Measurements from ENCODE around the gene MAP7D3.

MAP7D3 gene

GRCh38 chrX:136198678-136199243 lies 52.4 kb downstream of the MAP7D3 start:
- H3K4me3 ChIP-seq (ENCODE audit: low read length in 2 of 2) = no peak overlapping the region

GRCh38 chrX:136198010-136198409 lies 53.2 kb downstream of the MAP7D3 start:
- H3K4me1 ChIP-seq (ENCODE audit: control insufficient read depth in 2 of 2, insufficient read depth in 2 of 2, low read length in 2 of 2) = peaks cover 6 to 7% of the 10 kb centered on the region in 2 donors

More at GRCh38 chrX:136198678-136199243, 52.4 kb downstream of the MAP7D3 start:
- H3K4me1 ChIP-seq (ENCODE audit: control insufficient read depth in 2 of 2, insufficient read depth in 2 of 2, low read length in 2 of 2) = peaks cover 6 to 10% of the 10 kb centered on the region in 2 donors
- no peaks in the 10 kb centered on the region for H3K27me3 ChIP-seq (ENCODE audit: control insufficient read depth in 2 of 2, insufficient read depth in 2 of 2, low read length in 2 of 2)
- H3K36me3 ChIP-seq (ENCODE audit: control insufficient read depth in 2 of 2, insufficient read depth in 2 of 2, low read length in 2 of 2) = no peaks in the 10 kb centered on the region
- peak overlapping the region; percentile 11 to 20 for H3K27ac ChIP-seq (ENCODE audit: low read depth in 2 of 2, low read length in 2 of 2)
- no peak overlapping the region for H3K9ac ChIP-seq (ENCODE audit: low read depth in 1 of 2, low read length in 2 of 2)
- no peaks in the 10 kb centered on the region for H3K9me3 ChIP-seq (ENCODE audit: control insufficient read depth in 2 of 2, low read length in 2 of 2)

GRCh38 chrX:136196691-136197155 lies 54.5 kb downstream of the MAP7D3 start:
- H3K36me3 ChIP-seq (ENCODE audit: control insufficient read depth in 2 of 2, insufficient read depth in 2 of 2, low read length in 2 of 2) = no peaks in the 10 kb centered on the region
- H3K9ac ChIP-seq (ENCODE audit: low read depth in 1 of 2, low read length in 2 of 2) = no peak overlapping the region
- H3K4me1 ChIP-seq (ENCODE audit: control insufficient read depth in 2 of 2, insufficient read depth in 2 of 2, low read length in 2 of 2) = peaks cover 6 to 7% of the 10 kb centered on the region in 2 donors
- H3K9me3 ChIP-seq (ENCODE audit: control insufficient read depth in 2 of 2, low read length in 2 of 2) = no peaks in the 10 kb centered on the region
- H3K27ac ChIP-seq (ENCODE audit: low read depth in 2 of 2, low read length in 2 of 2) = no peak overlapping the region
- H3K4me3 ChIP-seq (ENCODE audit: low read length in 2 of 2) = no peak overlapping the region
- no peaks in the 10 kb centered on the region for H3K27me3 ChIP-seq (ENCODE audit: control insufficient read depth in 2 of 2, insufficient read depth in 2 of 2, low read length in 2 of 2)

More at GRCh38 chrX:136198010-136198409, 53.2 kb downstream of the MAP7D3 start:
- Histone ChIP-seq H3K9ac (ENCODE audit: low read depth in 1 of 2, low read length in 2 of 2) (no peak overlapping the region), H3K4me3 (ENCODE audit: low read length in 2 of 2) (no peak overlapping the region), H3K27me3 (ENCODE audit: control insufficient read depth in 2 of 2, insufficient read depth in 2 of 2, low read length in 2 of 2) (no peaks in the 10 kb centered on the region), H3K9me3 (ENCODE audit: control insufficient read depth in 2 of 2, low read length in 2 of 2) (no peaks in the 10 kb centered on the region), H3K27ac (ENCODE audit: low read depth in 2 of 2, low read length in 2 of 2) (peak overlapping the region in 1 of 2 donors; percentile 20), H3K36me3 (ENCODE audit: control insufficient read depth in 2 of 2, insufficient read depth in 2 of 2, low read length in 2 of 2) (no peaks in the 10 kb centered on the region)

- Histone ChIP-seq H3K9ac (ENCODE audit: low read depth in 1 of 2, low read length in 2 of 2) (no peak overlapping the region), H3K27ac (ENCODE audit: low read depth in 2 of 2, low read length in 2 of 2) (peak overlapping the region; percentile 32 to 53)
Observed at GRCh38 chrX:136195247-136195646, 56.0 kb downstream of the MAP7D3 start.

GRCh38 chrX:136194536-136194935 lies 56.7 kb downstream of the MAP7D3 start:
- Histone ChIP-seq H3K36me3 (ENCODE audit: control insufficient read depth in 2 of 2, insufficient read depth in 2 of 2, low read length in 2 of 2) (no peaks in the 10 kb centered on the region), H3K27ac (ENCODE audit: low read depth in 2 of 2, low read length in 2 of 2) (no peak overlapping the region), H3K4me3 (ENCODE audit: low read length in 2 of 2) (no peak overlapping the region), H3K9me3 (ENCODE audit: control insufficient read depth in 2 of 2, low read length in 2 of 2) (no peaks in the 10 kb centered on the region), H3K27me3 (ENCODE audit: control insufficient read depth in 2 of 2, insufficient read depth in 2 of 2, low read length in 2 of 2) (no peaks in the 10 kb centered on the region), H3K4me1 (ENCODE audit: control insufficient read depth in 2 of 2, insufficient read depth in 2 of 2, low read length in 2 of 2) (peaks cover 6 to 7% of the 10 kb centered on the region in 2 donors), H3K9ac (ENCODE audit: low read depth in 1 of 2, low read length in 2 of 2) (no peak overlapping the region)

More at GRCh38 chrX:136195247-136195646, 56.0 kb downstream of the MAP7D3 start:
- H3K36me3 ChIP-seq (ENCODE audit: control insufficient read depth in 2 of 2, insufficient read depth in 2 of 2, low read length in 2 of 2) = no peaks in the 10 kb centered on the region
- no peak overlapping the region for H3K4me3 ChIP-seq (ENCODE audit: low read length in 2 of 2)
- H3K9me3 ChIP-seq (ENCODE audit: control insufficient read depth in 2 of 2, low read length in 2 of 2) = no peaks in the 10 kb centered on the region
- peaks cover 6 to 7% of the 10 kb centered on the region in 2 donors for H3K4me1 ChIP-seq (ENCODE audit: control insufficient read depth in 2 of 2, insufficient read depth in 2 of 2, low read length in 2 of 2)
- H3K27me3 ChIP-seq (ENCODE audit: control insufficient read depth in 2 of 2, insufficient read depth in 2 of 2, low read length in 2 of 2) = no peaks in the 10 kb centered on the region

- H3K4me1 ChIP-seq (ENCODE audit: control insufficient read depth in 2 of 2, insufficient read depth in 2 of 2, low read length in 2 of 2) = peaks cover 6 to 7% of the 10 kb centered on the region in 2 donors
- no peak overlapping the region for H3K27ac ChIP-seq (ENCODE audit: low read depth in 2 of 2, low read length in 2 of 2)
- no peaks in the 10 kb centered on the region for H3K36me3 ChIP-seq (ENCODE audit: control insufficient read depth in 2 of 2, insufficient read depth in 2 of 2, low read length in 2 of 2)
- no peaks in the 10 kb centered on the region for H3K27me3 ChIP-seq (ENCODE audit: control insufficient read depth in 2 of 2, insufficient read depth in 2 of 2, low read length in 2 of 2)
- H3K4me3 ChIP-seq (ENCODE audit: low read length in 2 of 2) = no peak overlapping the region
- H3K9ac ChIP-seq (ENCODE audit: low read depth in 1 of 2, low read length in 2 of 2) = no peak overlapping the region
- H3K9me3 ChIP-seq (ENCODE audit: control insufficient read depth in 2 of 2, low read length in 2 of 2) = no peaks in the 10 kb centered on the region
Observed at GRCh38 chrX:136193771-136194170, 57.4 kb downstream of the MAP7D3 start.

GRCh38 chrX:136192839-136193414 lies 58.3 kb downstream of the MAP7D3 start:
- H3K36me3 ChIP-seq (ENCODE audit: control insufficient read depth in 2 of 2, insufficient read depth in 2 of 2, low read length in 2 of 2) = no peaks in the 10 kb centered on the region
- H3K9ac ChIP-seq (ENCODE audit: low read depth in 1 of 2, low read length in 2 of 2) = no peak overlapping the region
- peaks cover 6 to 7% of the 10 kb centered on the region in 2 donors for H3K4me1 ChIP-seq (ENCODE audit: control insufficient read depth in 2 of 2, insufficient read depth in 2 of 2, low read length in 2 of 2)
- no peaks in the 10 kb centered on the region for H3K27me3 ChIP-seq (ENCODE audit: control insufficient read depth in 2 of 2, insufficient read depth in 2 of 2, low read length in 2 of 2)
- no peak overlapping the region for H3K4me3 ChIP-seq (ENCODE audit: low read length in 2 of 2)
- H3K9me3 ChIP-seq (ENCODE audit: control insufficient read depth in 2 of 2, low read length in 2 of 2) = no peaks in the 10 kb centered on the region
- peak overlapping the region in 1 of 2 donors; percentile 25 for H3K27ac ChIP-seq (ENCODE audit: low read depth in 2 of 2, low read length in 2 of 2)

- no peaks in the 10 kb centered on the region for H3K36me3 ChIP-seq (ENCODE audit: control insufficient read depth in 2 of 2, insufficient read depth in 2 of 2, low read length in 2 of 2)
- H3K9ac ChIP-seq (ENCODE audit: low read depth in 1 of 2, low read length in 2 of 2) = no peak overlapping the region
- peak overlapping the region in 1 of 2 donors; percentile 25 for H3K27ac ChIP-seq (ENCODE audit: low read depth in 2 of 2, low read length in 2 of 2)
- H3K9me3 ChIP-seq (ENCODE audit: control insufficient read depth in 2 of 2, low read length in 2 of 2) = no peaks in the 10 kb centered on the region
- H3K27me3 ChIP-seq (ENCODE audit: control insufficient read depth in 2 of 2, insufficient read depth in 2 of 2, low read length in 2 of 2) = no peaks in the 10 kb centered on the region
- H3K4me1 ChIP-seq (ENCODE audit: control insufficient read depth in 2 of 2, insufficient read depth in 2 of 2, low read length in 2 of 2) = peaks cover 6 to 7% of the 10 kb centered on the region in 2 donors
- no peak overlapping the region for H3K4me3 ChIP-seq (ENCODE audit: low read length in 2 of 2)
Observed at GRCh38 chrX:136192135-136192534, 59.1 kb downstream of the MAP7D3 start.

- H3K9ac ChIP-seq (ENCODE audit: low read depth in 1 of 2, low read length in 2 of 2) = no peak overlapping the region
- H3K9me3 ChIP-seq (ENCODE audit: control insufficient read depth in 2 of 2, low read length in 2 of 2) = no peaks in the 10 kb centered on the region
- no peaks in the 10 kb centered on the region for H3K36me3 ChIP-seq (ENCODE audit: control insufficient read depth in 2 of 2, insufficient read depth in 2 of 2, low read length in 2 of 2)
- peaks cover 6 to 7% of the 10 kb centered on the region in 2 donors for H3K4me1 ChIP-seq (ENCODE audit: control insufficient read depth in 2 of 2, insufficient read depth in 2 of 2, low read length in 2 of 2)
- H3K27ac ChIP-seq (ENCODE audit: low read depth in 2 of 2, low read length in 2 of 2) = no peak overlapping the region
- no peak overlapping the region for H3K4me3 ChIP-seq (ENCODE audit: low read length in 2 of 2)
- no peaks in the 10 kb centered on the region for H3K27me3 ChIP-seq (ENCODE audit: control insufficient read depth in 2 of 2, insufficient read depth in 2 of 2, low read length in 2 of 2)
Observed at GRCh38 chrX:136191171-136191570, 60.0 kb downstream of the MAP7D3 start.

GRCh38 chrX:136190038-136190713 lies 61.0 kb downstream of the MAP7D3 start:
- H3K9ac ChIP-seq (ENCODE audit: low read depth in 1 of 2, low read length in 2 of 2) = no peak overlapping the region
- H3K4me3 ChIP-seq (ENCODE audit: low read length in 2 of 2) = no peak overlapping the region
- no peak overlapping the region for H3K27ac ChIP-seq (ENCODE audit: low read depth in 2 of 2, low read length in 2 of 2)
- no peaks in the 10 kb centered on the region for H3K9me3 ChIP-seq (ENCODE audit: control insufficient read depth in 2 of 2, low read length in 2 of 2)
- H3K4me1 ChIP-seq (ENCODE audit: control insufficient read depth in 2 of 2, insufficient read depth in 2 of 2, low read length in 2 of 2) = no peaks in the 10 kb centered on the region
- H3K27me3 ChIP-seq (ENCODE audit: control insufficient read depth in 2 of 2, insufficient read depth in 2 of 2, low read length in 2 of 2) = no peaks in the 10 kb centered on the region
- H3K36me3 ChIP-seq (ENCODE audit: control insufficient read depth in 2 of 2, insufficient read depth in 2 of 2, low read length in 2 of 2) = no peaks in the 10 kb centered on the region

All from mucosa of rectum (tissue), 2 donors.